ENCODE data around the gene RABGGTA. TPM values are rescaled to one million over a fixed set of nuclear protein-coding genes. Genes with fewer than 3 reads are reported as not detected.

Gene RABGGTA
- total RNA-seq, 1 donor from 2014 or later: 54.9 TPM

GRCh38 chr14:24315243-24315806, 43.9 kb upstream of the RABGGTA start:
- Histone ChIP-seq H3K27ac (no peak overlapping the region), H3K27me3 (peaks cover 4% of the 10 kb centered on the region), H3K36me3 (no peaks in the 10 kb centered on the region), H3K4me3 (no peak overlapping the region), H3K9me3 (no peaks in the 10 kb centered on the region), H3K4me1 (peaks cover 4 to 10% of the 10 kb centered on the region in 2 donors)
- DNase-seq (ENCODE audit: low spot score in 2 of 2): no peak
- intact Hi-C loops (cut with DNase I): no loop called here
- TF ChIP-seq, protein P1, sequence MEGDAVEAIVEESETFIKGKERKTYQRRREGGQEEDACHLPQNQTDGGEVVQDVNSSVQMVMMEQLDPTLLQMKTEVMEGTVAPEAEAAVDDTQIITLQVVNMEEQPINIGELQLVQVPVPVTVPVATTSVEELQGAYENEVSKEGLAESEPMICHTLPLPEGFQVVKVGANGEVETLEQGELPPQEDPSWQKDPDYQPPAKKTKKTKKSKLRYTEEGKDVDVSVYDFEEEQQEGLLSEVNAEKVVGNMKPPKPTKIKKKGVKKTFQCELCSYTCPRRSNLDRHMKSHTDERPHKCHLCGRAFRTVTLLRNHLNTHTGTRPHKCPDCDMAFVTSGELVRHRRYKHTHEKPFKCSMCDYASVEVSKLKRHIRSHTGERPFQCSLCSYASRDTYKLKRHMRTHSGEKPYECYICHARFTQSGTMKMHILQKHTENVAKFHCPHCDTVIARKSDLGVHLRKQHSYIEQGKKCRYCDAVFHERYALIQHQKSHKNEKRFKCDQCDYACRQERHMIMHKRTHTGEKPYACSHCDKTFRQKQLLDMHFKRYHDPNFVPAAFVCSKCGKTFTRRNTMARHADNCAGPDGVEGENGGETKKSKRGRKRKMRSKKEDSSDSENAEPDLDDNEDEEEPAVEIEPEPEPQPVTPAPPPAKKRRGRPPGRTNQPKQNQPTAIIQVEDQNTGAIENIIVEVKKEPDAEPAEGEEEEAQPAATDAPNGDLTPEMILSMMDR (IDR thresholded peaks at IDR 0.05): no peak

DNA sequence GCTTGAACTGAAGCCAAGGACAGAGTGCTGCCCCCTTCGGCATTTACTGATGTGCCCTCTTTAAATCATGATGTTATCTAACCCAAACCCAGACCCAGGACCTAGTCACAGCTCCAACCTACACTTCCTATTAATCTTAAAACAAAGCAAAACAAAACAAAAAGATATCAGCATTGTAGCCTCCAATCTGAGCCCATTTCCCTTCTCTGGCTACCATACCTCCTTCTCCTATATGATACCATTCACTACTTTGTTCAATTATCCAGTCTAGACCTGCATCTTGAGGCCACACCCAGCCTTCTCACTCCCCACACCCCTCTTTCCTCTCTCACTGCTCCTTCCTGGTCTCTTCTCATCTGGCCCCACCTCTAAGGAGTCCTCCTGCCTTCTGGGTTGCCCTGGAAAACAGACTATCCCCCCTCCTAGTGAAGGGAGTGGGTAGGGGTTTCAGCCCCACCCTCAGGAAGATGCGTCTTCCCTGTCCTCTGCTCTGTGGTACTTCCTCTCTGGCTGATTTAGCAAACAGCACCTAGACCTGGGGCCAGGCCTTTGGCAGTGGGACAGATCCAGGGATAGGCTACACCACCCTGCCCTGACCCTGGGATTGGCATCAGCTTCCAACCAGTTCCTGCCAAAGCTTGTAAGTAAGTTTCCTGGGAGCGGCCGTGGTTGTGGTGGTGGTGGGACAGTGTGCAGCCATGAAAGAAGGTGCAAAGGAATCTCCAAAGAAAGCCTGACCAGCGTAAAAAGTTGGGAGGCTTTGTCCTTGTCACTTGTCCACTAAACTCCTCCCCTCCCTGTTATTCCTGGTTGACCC, 43.2 kb upstream of the RABGGTA start:
- no peak for DNase-seq (ENCODE audit: low spot score in 2 of 2)
- H3K9me3 ChIP-seq: no peaks in the 10 kb centered on the region
- H3K27ac ChIP-seq: no peak overlapping the region
- H3K27me3 ChIP-seq: peaks cover 4% of the 10 kb centered on the region
- TF ChIP-seq, protein P1 (IDR thresholded peaks at IDR 0.05): no peak
- H3K4me3 ChIP-seq: no peak overlapping the region
- intact Hi-C loops (cut with DNase I): no loop called here
- no peaks in the 10 kb centered on the region for H3K36me3 ChIP-seq
- peaks cover 8 to 17% of the 10 kb centered on the region in 2 donors for H3K4me1 ChIP-seq

DNA sequence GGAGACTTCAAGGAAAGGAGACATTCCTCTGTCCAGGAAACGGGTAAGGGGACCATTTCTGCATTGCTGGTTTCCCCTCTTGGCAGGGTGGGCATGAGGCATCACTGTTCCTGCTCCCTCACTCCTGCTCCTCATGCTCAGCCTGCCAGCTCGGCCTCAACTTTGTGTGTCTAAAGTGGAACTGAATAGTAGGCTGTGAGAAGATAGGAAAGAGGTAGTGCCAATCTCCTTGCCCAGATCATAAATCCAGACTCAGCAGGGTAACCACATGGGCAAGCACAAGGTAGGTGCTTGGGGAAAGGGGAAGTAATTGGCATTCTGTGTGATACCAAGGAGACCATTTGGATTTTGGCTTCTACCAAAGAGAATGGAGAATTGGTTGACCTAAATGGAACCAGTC, 42.5 kb upstream of the RABGGTA start:
- peak overlapping the region in 1 of 2 donors; percentile 19 for H3K27ac ChIP-seq
- peaks cover 4% of the 10 kb centered on the region for H3K27me3 ChIP-seq
- DNase-seq (ENCODE audit: low spot score in 2 of 2): no peak
- no peaks in the 10 kb centered on the region for H3K36me3 ChIP-seq
- H3K9me3 ChIP-seq: no peaks in the 10 kb centered on the region
- TF ChIP-seq, protein P1 (IDR thresholded peaks at IDR 0.05): no peak
- no peak overlapping the region for H3K4me3 ChIP-seq
- H3K4me1 ChIP-seq: peaks cover 8 to 17% of the 10 kb centered on the region in 2 donors
- intact Hi-C loops (cut with DNase I): no loop called here

DNA sequence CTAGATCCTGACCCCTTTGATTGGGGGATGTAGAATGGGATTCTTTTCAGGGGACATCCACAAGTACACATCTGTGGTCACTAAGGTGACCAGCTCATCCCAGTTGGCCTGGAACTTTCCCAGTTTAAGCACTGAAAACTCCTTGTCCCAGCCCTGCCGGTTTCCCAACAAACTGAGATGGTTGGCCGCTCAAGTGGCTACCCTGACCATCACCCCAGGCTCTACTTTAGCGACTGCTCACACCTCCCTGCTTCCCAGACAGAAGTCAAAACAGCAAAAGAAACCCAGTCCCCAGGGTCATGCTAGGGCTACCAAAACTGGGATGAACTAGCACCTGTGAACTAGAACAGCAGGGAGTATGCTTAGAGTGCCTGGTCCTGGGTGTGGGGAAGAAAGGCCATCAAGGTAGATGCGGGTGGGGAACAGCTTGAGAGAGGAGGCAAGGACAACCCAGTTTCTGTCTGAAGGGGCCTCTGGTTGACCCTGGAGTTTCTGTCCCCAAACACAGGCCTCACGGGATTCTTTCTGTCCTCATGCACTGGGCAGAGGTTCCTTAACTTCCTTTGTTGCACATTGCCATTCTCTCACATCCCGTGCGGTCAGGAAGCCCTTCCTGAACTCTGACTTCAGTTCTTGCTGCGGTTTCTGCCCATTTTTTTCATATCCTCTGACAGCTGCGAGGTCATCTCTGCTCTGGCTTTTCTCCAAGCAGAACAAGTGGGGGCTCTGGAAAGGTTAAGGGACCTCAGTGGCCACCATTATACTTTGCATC, 41.5 kb upstream of the RABGGTA start:
- peak overlapping the region; percentile 45 to 65 for H3K27ac ChIP-seq

More for the DNA sequence above, 41.5 kb upstream of the RABGGTA start:
- Histone ChIP-seq H3K36me3 (no peaks in the 10 kb centered on the region), H3K27me3 (peaks cover 4% of the 10 kb centered on the region), H3K4me3 (no peak overlapping the region), H3K9me3 (no peaks in the 10 kb centered on the region), H3K4me1 (peaks cover 8 to 17% of the 10 kb centered on the region in 2 donors)
- TF ChIP-seq, protein P1 (IDR thresholded peaks at IDR 0.05): no peak
- no peak for DNase-seq (ENCODE audit: low spot score in 2 of 2)
- intact Hi-C loops (cut with DNase I): no loop called here
